K562 (cell line): ENCODE results near the gene KLF13. TPM values are rescaled to one million over a fixed set of nuclear protein-coding genes. Genes with fewer than 3 reads are reported as not detected.
A peak's percentile ranks its signal among the peaks of the same experiment; 100 is the strongest.

Experiments
- ARID1B ChIP-seq: fragments of 450-650 bp; IDR thresholded peaks from 2 replicates; pipeline ENCODE4 v1.6.1; 2016; ENCODE audit warnings: antibody characterized with exemption, mild to moderate bottlenecking, inconsistent platforms
- CC2D1A ChIP-seq: fragments of 450-650 bp; IDR thresholded peaks from 2 replicates; pipeline ENCODE4 v1.6.1; 2017; ENCODE audit warnings: mild to moderate bottlenecking
- CTCF ChIP-seq, 3 experiments: IDR thresholded peaks in 2 of 3; conservative IDR thresholded peaks in 1 of 3; 2 replicates each; pipeline ENCODE4 v1.5.1; 2011 to 2012; ENCODE audit warnings: low read length in 3 of 3, mild to moderate bottlenecking in 3 of 3, control low read depth in 2 of 3, improper control_type of control experiment in 1 of 3, inconsistent platforms in 1 of 3, low read depth in 1 of 3, mixed read lengths in 1 of 3, moderate library complexity in 1 of 3; ENCODE audit not compliant: insufficient read depth in 2 of 3
- CXXC5 ChIP-seq: fragments of 250-450 bp; sonication (Bioruptor Pico); IDR thresholded peaks from 2 replicates; pipeline ENCODE4 v1.8.0; 2022; ENCODE audit warnings: inconsistent platforms, mild to moderate bottlenecking, moderate library complexity
- EP400 ChIP-seq: fragments of 450-650 bp; IDR thresholded peaks from 2 replicates; pipeline ENCODE4 v1.6.1; 2017; ENCODE audit warnings: antibody characterized with exemption, mild to moderate bottlenecking, moderate library complexity
- FOS ChIP-seq: IDR thresholded peaks from 3 replicates; pipeline ENCODE4 v1.6.1; 2011; ENCODE audit not compliant: insufficient read length; ENCODE audit errors: extremely low read depth
- JUN ChIP-seq, 2 experiments: sonication (generic) in 1 of 2; formaldehyde crosslinking in 1 of 2; IDR thresholded peaks; 2 replicates each; pipeline versions ENCODE4 v1.6.1 to v1.8.0; 2012 to 2022; ENCODE audit warnings: borderline replicate concordance in 2 of 2, mild to moderate bottlenecking in 2 of 2, improper control_type of control experiment in 1 of 2, low read depth in 1 of 2, low read length in 1 of 2, missing genetic modification reagents in 1 of 2
- MTA3 ChIP-seq: fragments of 450-650 bp; formaldehyde crosslinking; IDR thresholded peaks from 2 replicates; pipeline ENCODE4 v1.6.1; 2017; ENCODE audit warnings: mild to moderate bottlenecking, borderline replicate concordance
- NCOR1 ChIP-seq: fragments of 450-650 bp; IDR thresholded peaks from 2 replicates; pipeline ENCODE4 v1.6.1; 2016; ENCODE audit warnings: mild to moderate bottlenecking, moderate library complexity
- NR3C1 ChIP-seq: sonication (generic); formaldehyde crosslinking; IDR thresholded peaks from 2 replicates; pipeline ENCODE4 v1.8.1; 2022; ENCODE audit warnings: missing genetic modification reagents
- POLR2B ChIP-seq: fragments of 450-650 bp; IDR thresholded peaks from 2 replicates; pipeline ENCODE4 v1.6.1; 2018; ENCODE audit warnings: low read depth; ENCODE audit not compliant: partially characterized antibody
- SRF ChIP-seq, 2 experiments: fragments of 250-450, 450-650 bp in 1 of 2; sonication (Bioruptor Pico) in 1 of 2; sonication (generic) in 1 of 2; formaldehyde crosslinking; IDR thresholded peaks; 2 replicates each; pipeline versions ENCODE4 v1.5.0 to v1.5.1; 2020 to 2022; ENCODE audit warnings: mild to moderate bottlenecking in 1 of 2, missing genetic modification reagents in 1 of 2
- WHSC1 ChIP-seq: IDR thresholded peaks from one replicate; pipeline ENCODE4 v1.6.1; 2012; ENCODE audit warnings: low read length, control low read depth, inconsistent platforms
- ZBTB34 ChIP-seq: fragments of 250-450 bp; sonication (Bioruptor Pico); IDR thresholded peaks from 2 replicates; pipeline ENCODE4 v1.8.0; 2021; ENCODE audit warnings: mild to moderate bottlenecking, moderate library complexity
- ZNF212 ChIP-seq: fragments of 450-650 bp; formaldehyde crosslinking; IDR thresholded peaks from 2 replicates; pipeline ENCODE4 v1.4.0; 2020; ENCODE audit warnings: mild to moderate bottlenecking
- polyA plus RNA-seq, 8 experiments: library from polyadenylated mRNA; depleted of rRNA in 4 of 8; stranded (reverse) in 5 of 8; unstranded in 3 of 8; fragments of >200 nt; fragmentation: Nextera tagmentation in 2 of 8; fragmentation: Illumina TruSeq in 1 of 8; extraction: Ambion mirVana in 2 of 8; extraction: Trizol in 1 of 8; gene quantifications; 2 replicates each; pipeline versions ENCODE4 v1.2.1 to v1.2.3, GENCODE V29; 2011 to 2014; ENCODE audit warnings: inconsistent platforms in 1 of 8, missing spikeins in 1 of 8
- total RNA-seq, 7 experiments: library from RNA; depleted of rRNA in 6 of 7; stranded (reverse); fragments of >200 nt in 6 of 7; fragmentation: Illumina TruSeq in 2 of 7; extraction: Trizol in 2 of 7; gene quantifications; 2 replicates each; pipeline versions ENCODE4 v1.2.1 to v1.2.3, GENCODE V29; 2011 to 2021; ENCODE audit warnings: low replicate concordance in 1 of 7
- TF ChIP-seq, protein P1 (sequence below): sonication (generic); formaldehyde crosslinking; IDR thresholded peaks from 2 replicates; pipeline ENCODE4 v1.8.0; 2023; ENCODE audit warnings: missing genetic modification reagents, mild to moderate bottlenecking, borderline replicate concordance
- TF ChIP-seq, protein P2 (sequence below): fragments of 250-450 bp; sonication (Bioruptor Pico); IDR thresholded peaks from 2 replicates; pipeline ENCODE4 v1.4.0; 2020; ENCODE audit warnings: mild to moderate bottlenecking, moderate library complexity

KLF13 gene
- total and polyA plus RNA-seq, 9 of the 15 experiments (the other 6 are each of a cell fraction or from before 2014, with no cell fraction given): 1.8 to 10.5 (median 4.8) TPM

GRCh38 chr15:31326156-31326874, at the start of gene KLF13 (continued):
- TF ChIP-seq, protein P1, sequence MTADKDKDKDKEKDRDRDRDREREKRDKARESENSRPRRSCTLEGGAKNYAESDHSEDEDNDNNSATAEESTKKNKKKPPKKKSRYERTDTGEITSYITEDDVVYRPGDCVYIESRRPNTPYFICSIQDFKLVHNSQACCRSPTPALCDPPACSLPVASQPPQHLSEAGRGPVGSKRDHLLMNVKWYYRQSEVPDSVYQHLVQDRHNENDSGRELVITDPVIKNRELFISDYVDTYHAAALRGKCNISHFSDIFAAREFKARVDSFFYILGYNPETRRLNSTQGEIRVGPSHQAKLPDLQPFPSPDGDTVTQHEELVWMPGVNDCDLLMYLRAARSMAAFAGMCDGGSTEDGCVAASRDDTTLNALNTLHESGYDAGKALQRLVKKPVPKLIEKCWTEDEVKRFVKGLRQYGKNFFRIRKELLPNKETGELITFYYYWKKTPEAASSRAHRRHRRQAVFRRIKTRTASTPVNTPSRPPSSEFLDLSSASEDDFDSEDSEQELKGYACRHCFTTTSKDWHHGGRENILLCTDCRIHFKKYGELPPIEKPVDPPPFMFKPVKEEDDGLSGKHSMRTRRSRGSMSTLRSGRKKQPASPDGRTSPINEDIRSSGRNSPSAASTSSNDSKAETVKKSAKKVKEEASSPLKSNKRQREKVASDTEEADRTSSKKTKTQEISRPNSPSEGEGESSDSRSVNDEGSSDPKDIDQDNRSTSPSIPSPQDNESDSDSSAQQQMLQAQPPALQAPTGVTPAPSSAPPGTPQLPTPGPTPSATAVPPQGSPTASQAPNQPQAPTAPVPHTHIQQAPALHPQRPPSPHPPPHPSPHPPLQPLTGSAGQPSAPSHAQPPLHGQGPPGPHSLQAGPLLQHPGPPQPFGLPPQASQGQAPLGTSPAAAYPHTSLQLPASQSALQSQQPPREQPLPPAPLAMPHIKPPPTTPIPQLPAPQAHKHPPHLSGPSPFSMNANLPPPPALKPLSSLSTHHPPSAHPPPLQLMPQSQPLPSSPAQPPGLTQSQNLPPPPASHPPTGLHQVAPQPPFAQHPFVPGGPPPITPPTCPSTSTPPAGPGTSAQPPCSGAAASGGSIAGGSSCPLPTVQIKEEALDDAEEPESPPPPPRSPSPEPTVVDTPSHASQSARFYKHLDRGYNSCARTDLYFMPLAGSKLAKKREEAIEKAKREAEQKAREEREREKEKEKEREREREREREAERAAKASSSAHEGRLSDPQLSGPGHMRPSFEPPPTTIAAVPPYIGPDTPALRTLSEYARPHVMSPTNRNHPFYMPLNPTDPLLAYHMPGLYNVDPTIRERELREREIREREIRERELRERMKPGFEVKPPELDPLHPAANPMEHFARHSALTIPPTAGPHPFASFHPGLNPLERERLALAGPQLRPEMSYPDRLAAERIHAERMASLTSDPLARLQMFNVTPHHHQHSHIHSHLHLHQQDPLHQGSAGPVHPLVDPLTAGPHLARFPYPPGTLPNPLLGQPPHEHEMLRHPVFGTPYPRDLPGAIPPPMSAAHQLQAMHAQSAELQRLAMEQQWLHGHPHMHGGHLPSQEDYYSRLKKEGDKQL (CRISPR knock-in tag): no peak
- TF ChIP-seq SRF (CRISPR knock-in tag; IDR thresholded peaks at IDR 0.05): peak in 1 of 2 experiments; percentile 14; a peak in 1 of 4 replicates
- 0 out of 2 replicates have a peak, but pooled peaks have one; percentile 15 for TF ChIP-seq JUN (IDR thresholded peaks at IDR 0.05; ENCODE audit: borderline replicate concordance, low read depth, low read length)
- no peak for TF ChIP-seq JUN (CRISPR knock-in tag; IDR thresholded peaks at IDR 0.05; ENCODE audit: borderline replicate concordance)
- TF ChIP-seq MTA3: peak; percentile 72; the same call in 1 of the 2 replicates
- no peak for TF ChIP-seq WHSC1
- TF ChIP-seq EP400: peak; percentile 25; the same call in 1 of the 2 replicates
- no peak for TF ChIP-seq POLR2B
- TF ChIP-seq NR3C1 (CRISPR knock-in tag): no peak
- no peak for TF ChIP-seq NCOR1
- no peak for TF ChIP-seq ARID1B
- peak; percentile 94 for TF ChIP-seq CXXC5 (CRISPR knock-in tag)
- TF ChIP-seq FOS: peak; percentile 48
- no peak for TF ChIP-seq ZBTB34
- TF ChIP-seq ZNF212 (CRISPR knock-in tag): no peak
- no peak for TF ChIP-seq CC2D1A
- TF ChIP-seq, protein P2, sequence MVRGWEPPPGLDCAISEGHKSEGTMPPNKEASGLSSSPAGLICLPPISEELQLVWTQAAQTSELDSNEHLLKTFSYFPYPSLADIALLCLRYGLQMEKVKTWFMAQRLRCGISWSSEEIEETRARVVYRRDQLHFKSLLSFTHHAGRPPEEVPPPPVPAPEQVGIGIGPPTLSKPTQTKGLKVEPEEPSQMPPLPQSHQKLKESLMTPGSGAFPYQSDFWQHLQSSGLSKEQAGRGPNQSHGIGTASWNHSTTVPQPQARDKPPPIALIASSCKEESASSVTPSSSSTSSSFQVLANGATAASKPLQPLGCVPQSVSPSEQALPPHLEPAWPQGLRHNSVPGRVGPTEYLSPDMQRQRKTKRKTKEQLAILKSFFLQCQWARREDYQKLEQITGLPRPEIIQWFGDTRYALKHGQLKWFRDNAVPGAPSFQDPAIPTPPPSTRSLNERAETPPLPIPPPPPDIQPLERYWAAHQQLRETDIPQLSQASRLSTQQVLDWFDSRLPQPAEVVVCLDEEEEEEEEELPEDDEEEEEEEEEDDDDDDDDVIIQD (CRISPR knock-in tag): no peak
- no peak for TF ChIP-seq CTCF (IDR thresholded peaks at IDR 0.05 in 2 of 3, conservative IDR thresholded peaks at IDR 0.05 in 1 of 3; ENCODE audit: insufficient read depth in 2 of 3, low read depth in 1 of 3, low read length in 3 of 3)
